ENCODE measurements around the gene BLM.

DNA sequence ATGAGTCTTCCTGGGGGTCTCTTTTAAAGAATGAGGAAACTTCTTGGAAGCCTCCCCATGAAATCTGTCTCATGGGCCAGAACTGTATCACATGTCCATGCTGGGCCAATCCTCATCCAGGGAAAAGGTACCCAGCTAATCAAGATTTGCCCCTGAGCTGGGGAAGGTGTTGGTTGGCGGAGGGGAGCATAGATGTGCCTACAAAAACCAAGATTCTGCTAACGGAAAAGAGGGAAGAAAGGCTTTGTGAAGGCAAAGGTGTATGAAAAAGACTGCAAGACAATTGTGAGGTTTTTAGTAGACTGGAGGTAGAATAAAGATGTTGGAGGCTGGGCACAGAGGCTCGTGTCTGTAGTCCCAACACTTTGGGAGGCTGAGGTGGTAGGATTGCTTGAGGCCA is 18.5 kb upstream of the BLM start:
- TF ChIP-seq POLR2AphosphoS5 (IDR thresholded peaks at IDR 0.05) (no peak), EP300 (IDR thresholded peaks at IDR 0.05) (no peak)
- TF ChIP-seq, protein P1, sequence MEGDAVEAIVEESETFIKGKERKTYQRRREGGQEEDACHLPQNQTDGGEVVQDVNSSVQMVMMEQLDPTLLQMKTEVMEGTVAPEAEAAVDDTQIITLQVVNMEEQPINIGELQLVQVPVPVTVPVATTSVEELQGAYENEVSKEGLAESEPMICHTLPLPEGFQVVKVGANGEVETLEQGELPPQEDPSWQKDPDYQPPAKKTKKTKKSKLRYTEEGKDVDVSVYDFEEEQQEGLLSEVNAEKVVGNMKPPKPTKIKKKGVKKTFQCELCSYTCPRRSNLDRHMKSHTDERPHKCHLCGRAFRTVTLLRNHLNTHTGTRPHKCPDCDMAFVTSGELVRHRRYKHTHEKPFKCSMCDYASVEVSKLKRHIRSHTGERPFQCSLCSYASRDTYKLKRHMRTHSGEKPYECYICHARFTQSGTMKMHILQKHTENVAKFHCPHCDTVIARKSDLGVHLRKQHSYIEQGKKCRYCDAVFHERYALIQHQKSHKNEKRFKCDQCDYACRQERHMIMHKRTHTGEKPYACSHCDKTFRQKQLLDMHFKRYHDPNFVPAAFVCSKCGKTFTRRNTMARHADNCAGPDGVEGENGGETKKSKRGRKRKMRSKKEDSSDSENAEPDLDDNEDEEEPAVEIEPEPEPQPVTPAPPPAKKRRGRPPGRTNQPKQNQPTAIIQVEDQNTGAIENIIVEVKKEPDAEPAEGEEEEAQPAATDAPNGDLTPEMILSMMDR (IDR thresholded peaks at IDR 0.05): no peak
